Spinal cord (tissue), 10 donors: ENCODE results near the gene DVL1. TPM values are rescaled to one million over a fixed set of nuclear protein-coding genes. Genes with fewer than 3 reads are reported as not detected.
A peak's percentile ranks its signal among the peaks of the same experiment; 100 is the strongest.

Source experiments
- DNase-seq, 6 donors: peaks; one replicate each; pipeline versions ENCODE4 v3.0.0 to v3.0.0-alpha.2; 2013 to 2015; ENCODE audit warnings: low spot score in 6 of 6, low read depth in 4 of 6
- H3K27ac ChIP-seq: one replicate; pipeline ENCODE4 v1.5.1; 2013; ENCODE audit warnings: low read depth, low read length, control low read depth
- H3K27me3 ChIP-seq: one replicate; pipeline ENCODE4 v1.6.1; 2013; ENCODE audit warnings: low read length; ENCODE audit not compliant: control insufficient read depth, insufficient read depth
- H3K36me3 ChIP-seq: one replicate; pipeline ENCODE4 v1.6.1; 2013; ENCODE audit warnings: low read length; ENCODE audit not compliant: control insufficient read depth, insufficient read depth
- H3K4me1 ChIP-seq: one replicate; pipeline ENCODE4 v1.6.1; 2013; ENCODE audit warnings: low read length; ENCODE audit not compliant: control insufficient read depth, insufficient read depth
- H3K4me3 ChIP-seq: one replicate; pipeline ENCODE4 v1.5.1; 2013; ENCODE audit warnings: low read depth, low read length, control low read depth
- H3K9me3 ChIP-seq: one replicate; pipeline ENCODE4 v1.6.1; 2013; ENCODE audit warnings: low read length; ENCODE audit not compliant: control insufficient read depth, insufficient read depth
- WGBS: methylation state at CpG from one replicate; pipeline ENCODE4 v1.1.5; 2013; ENCODE audit warnings: missing lambda C conversion rate; ENCODE audit not compliant: insufficient coverage; 5-methylcytosine and 5-hydroxymethylcytosine counted together
- polyA plus RNA-seq, 2 donors: library from polyadenylated mRNA; unstranded; fragments of 120-200 nt; gene quantifications; one replicate each; pipeline ENCODE4 v1.2.1, GENCODE V29; 2013; ENCODE audit not compliant: insufficient read length in 2 of 2
- total RNA-seq, 2 donors: library from RNA; depleted of rRNA in 1 of 2; stranded (reverse); fragments of 120-200 nt in 1 of 2; fragments of >200 nt in 1 of 2; gene quantifications; one replicate each; pipeline versions ENCODE4 v1.2.3 to v1.2.4, GENCODE V29; 2013 to 2014
- donor health status: healthy.

Gene DVL1
- total and polyA plus RNA-seq, 4 donors: 35.7 to 87.1 (median 75.7) TPM

DNA sequence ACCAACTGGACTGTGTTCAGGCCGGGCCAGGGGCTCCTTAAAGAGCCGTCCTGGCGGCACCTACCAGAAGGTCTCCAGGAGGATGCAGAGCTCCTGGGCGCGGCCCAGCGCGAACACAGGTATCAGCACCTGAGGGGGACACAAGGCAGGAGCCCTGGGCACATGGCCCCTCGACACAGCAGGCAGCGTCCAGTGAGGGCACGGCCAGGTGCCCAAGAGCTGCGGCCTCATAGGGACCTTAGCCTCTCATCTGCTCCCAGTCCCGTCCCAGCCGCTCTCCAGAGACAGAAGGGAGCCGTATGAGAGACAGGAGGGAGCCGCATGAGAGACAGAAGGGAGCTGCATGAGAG, 35.0 kb downstream of the DVL1 start:
- H3K36me3 ChIP-seq: peaks cover 92% of the 10 kb centered on the region
- no peak overlapping the region for H3K27ac ChIP-seq
- no peak overlapping the region for H3K4me3 ChIP-seq
- no peaks in the 10 kb centered on the region for H3K9me3 ChIP-seq
- DNase-seq: no peak
- peaks cover 12% of the 10 kb centered on the region for H3K4me1 ChIP-seq
- WGBS: 90% methylated on average over 14 of the region's 15 CpGs
- H3K27me3 ChIP-seq: no peaks in the 10 kb centered on the region

- Histone ChIP-seq H3K4me3 (no peak overlapping the region), H3K27me3 (no peaks in the 10 kb centered on the region), H3K4me1 (peaks cover 14% of the 10 kb centered on the region), H3K9me3 (no peaks in the 10 kb centered on the region), H3K36me3 (peaks cover 89% of the 10 kb centered on the region), H3K27ac (no peak overlapping the region)
- 94% methylated on average over 37 of the region's 37 CpGs for WGBS
- no peak for DNase-seq
Measured at GRCh38 chr1:1313500-1314236, 35.5 kb downstream of the DVL1 start.

GRCh38 chr1:1312450-1313314, 36.5 kb downstream of the DVL1 start:
- Histone ChIP-seq H3K27ac (no peak overlapping the region), H3K4me1 (peaks cover 14% of the 10 kb centered on the region), H3K27me3 (no peaks in the 10 kb centered on the region), H3K9me3 (no peaks in the 10 kb centered on the region), H3K4me3 (no peak overlapping the region), H3K36me3 (peaks cover 79% of the 10 kb centered on the region)
- no peak for DNase-seq
- WGBS: 93% methylated on average over 49 of the region's 49 CpGs

DNA sequence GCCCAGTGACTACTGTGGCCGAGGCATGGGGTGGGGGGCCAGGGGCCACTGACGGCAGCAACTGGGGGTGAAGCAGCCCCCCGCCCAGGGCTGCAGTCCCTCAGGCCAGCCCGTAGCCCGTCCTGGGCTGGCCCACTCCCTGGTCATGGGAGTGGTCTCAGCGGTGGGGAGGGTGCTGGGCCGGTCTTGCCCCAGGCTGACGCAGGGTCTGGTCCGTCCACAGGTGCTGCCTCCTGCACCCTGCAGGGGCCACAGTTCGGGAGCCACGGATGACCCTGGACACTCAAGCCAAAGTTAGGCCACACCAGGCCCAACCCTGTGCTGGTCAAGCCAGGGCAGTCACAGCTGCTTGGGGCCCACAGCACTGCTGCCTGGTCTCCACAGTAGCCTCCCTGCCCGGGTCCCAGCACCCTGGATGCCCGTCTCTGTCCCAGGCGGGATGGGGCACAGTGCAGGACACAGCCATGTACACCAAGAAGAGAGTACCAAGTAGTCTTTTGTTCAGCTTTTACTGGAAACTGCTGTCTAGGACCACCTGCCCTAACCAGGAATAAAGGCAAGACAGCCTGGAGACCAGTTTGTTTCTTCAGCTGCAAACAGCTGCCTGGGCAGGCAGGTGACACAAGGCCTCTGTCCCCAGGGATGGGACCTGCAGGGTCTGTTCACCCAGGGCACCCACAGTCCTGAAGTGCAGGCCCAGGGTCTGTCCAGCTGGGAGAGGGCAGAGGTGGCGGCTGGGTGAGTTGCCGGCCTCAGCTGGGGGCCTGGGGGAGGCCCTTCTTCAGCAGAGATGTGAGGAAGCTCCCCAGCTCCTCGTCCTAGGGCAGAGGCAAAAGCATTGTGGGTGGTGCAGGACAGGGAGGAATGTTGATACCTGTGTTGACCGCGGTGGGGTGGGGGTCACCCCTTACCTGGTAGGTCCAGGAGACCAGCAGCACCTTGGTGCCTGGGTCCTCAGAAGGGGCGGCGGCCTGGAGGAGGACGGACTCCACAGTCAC, 37.8 kb downstream of the DVL1 start:
- Histone ChIP-seq H3K27me3 (no peaks in the 10 kb centered on the region), H3K27ac (no peak overlapping the region), H3K36me3 (peaks cover 68% of the 10 kb centered on the region), H3K9me3 (no peaks in the 10 kb centered on the region), H3K4me1 (peaks cover 24% of the 10 kb centered on the region), H3K4me3 (no peak overlapping the region)
- WGBS: 92% methylated on average over 22 of the region's 22 CpGs
- no peak for DNase-seq

GRCh38 chr1:1310476-1311053, 38.7 kb downstream of the DVL1 start:
- Histone ChIP-seq H3K27me3 (no peaks in the 10 kb centered on the region), H3K36me3 (peaks cover 70% of the 10 kb centered on the region), H3K4me3 (no peak overlapping the region), H3K9me3 (no peaks in the 10 kb centered on the region), H3K4me1 (peaks cover 32% of the 10 kb centered on the region), H3K27ac (no peak overlapping the region)
- 93% methylated on average over 21 of the region's 21 CpGs for WGBS
- no peak for DNase-seq

GRCh38 chr1:1310109-1310385, 39.2 kb downstream of the DVL1 start:
- 69% methylated on average over 3 of the region's 3 CpGs for WGBS
- H3K9me3 ChIP-seq: no peaks in the 10 kb centered on the region
- H3K4me3 ChIP-seq: peak overlapping the region; percentile 40
- no peak overlapping the region for H3K27ac ChIP-seq
- peaks cover 37% of the 10 kb centered on the region for H3K4me1 ChIP-seq
- H3K36me3 ChIP-seq: peaks cover 71% of the 10 kb centered on the region
- no peaks in the 10 kb centered on the region for H3K27me3 ChIP-seq
- DNase-seq: no peak

GRCh38 chr1:1309251-1310108, 39.7 kb downstream of the DVL1 start:
- Histone ChIP-seq H3K27ac (no peak overlapping the region), H3K27me3 (no peaks in the 10 kb centered on the region), H3K4me1 (peaks cover 43% of the 10 kb centered on the region), H3K36me3 (peaks cover 71% of the 10 kb centered on the region), H3K4me3 (peak overlapping the region; percentile 40), H3K9me3 (no peaks in the 10 kb centered on the region)
- 18% methylated on average over 55 of the region's 57 CpGs for WGBS
- no peak for DNase-seq

DNA sequence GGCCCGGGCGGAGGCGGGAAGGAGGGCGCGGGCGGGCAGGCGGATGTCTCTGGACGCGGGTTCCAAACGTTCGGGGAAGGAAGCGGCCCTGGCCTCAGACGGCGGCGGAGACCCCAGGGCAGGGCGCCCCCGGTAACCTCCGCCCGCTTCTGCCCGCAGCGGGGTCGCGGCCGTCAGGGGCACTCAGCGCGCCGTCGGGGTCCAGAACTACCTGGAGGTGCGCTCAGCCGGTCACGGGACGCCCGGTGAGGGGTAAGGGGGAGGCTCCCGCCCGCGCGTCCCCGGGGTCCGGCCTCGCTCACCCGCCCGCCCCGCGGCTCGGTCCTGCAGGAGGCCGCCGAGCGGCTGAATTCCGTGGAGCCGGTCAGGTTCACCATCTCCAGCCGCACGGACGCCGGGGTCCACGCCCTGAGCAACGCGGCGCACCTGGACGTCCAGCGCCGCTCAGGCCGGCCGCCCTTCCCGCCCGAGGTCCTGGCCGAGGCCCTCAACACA, 40.4 kb downstream of the DVL1 start:
- H3K4me1 ChIP-seq: peaks cover 50% of the 10 kb centered on the region
- peak in 1 of 6 donors; percentile 29 for DNase-seq
- WGBS: 0% methylated on average over 66 of the region's 66 CpGs
- H3K36me3 ChIP-seq: peaks cover 70% of the 10 kb centered on the region
- peak overlapping the region; percentile 57 for H3K27ac ChIP-seq
- H3K27me3 ChIP-seq: no peaks in the 10 kb centered on the region
- H3K9me3 ChIP-seq: no peaks in the 10 kb centered on the region
- H3K4me3 ChIP-seq: peak overlapping the region; percentile 50
